HG03025 (cell line): ENCODE measurements around the gene MLANA.

Experiments used
- ATAC-seq: cut with Tn5 transposase; IDR thresholded peaks from one replicate; pipeline ENCODE4 v1.9.1; 2021; ENCODE audit warnings: mild to moderate bottlenecking, moderate library complexity; ENCODE audit not compliant: unreplicated experiment, low FRiP score

The MLANA gene

GRCh38 chr9:5953743-5954707 is 63.3 kb downstream of the MLANA start:
- no peak for ATAC-seq

GRCh38 chr9:5957166-5957565 is 66.5 kb downstream of the MLANA start:
- ATAC-seq, result no peak

DNA sequence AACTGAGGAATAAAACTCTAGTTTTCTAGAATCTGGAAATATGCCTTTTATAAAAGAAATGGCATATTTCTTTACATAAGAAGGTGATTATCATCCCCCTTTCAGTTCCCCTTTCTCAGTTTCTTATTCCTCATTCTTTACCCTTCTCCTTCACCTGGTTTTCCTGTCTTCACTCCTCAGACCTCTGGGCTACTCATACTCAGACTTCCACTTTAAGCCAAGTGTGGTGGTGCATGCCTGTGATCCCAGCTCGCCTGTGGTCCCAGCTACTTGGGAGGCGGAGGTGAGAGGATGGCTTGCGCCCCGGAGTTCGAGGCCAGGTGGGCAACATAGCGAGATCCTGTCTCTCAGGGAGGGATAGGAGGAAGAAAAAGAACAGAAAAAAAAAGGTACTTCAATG is 67.6 kb downstream of the MLANA start:
- ATAC-seq, result no peak
